HL-60/S4 treated with retinoic acid at 250 ng/mL for 4 days and 3 days (cell line): ENCODE measurements around the gene TDRD9.
"Not testable (repeated sequence)": the region's sequence is repeated elsewhere in the genome, so short reads cannot be mapped to it uniquely, and the experiment has no call there.

ENCODE experiments used
- in situ Hi-C: fragments of 300-500 bp; cut with MboI; formaldehyde crosslinking; loops from 2 replicates; pipeline ENCODE4 v1.7.0; 2022; ENCODE audit warnings: low sequenced_read_pairs

Gene TDRD9

GRCh38 chr14:103928011-103928890 lies at the start of gene TDRD9:
Gene TDRD9 (plus strand): TSS chr14:103928456. CDS start chr14:103928510, 54 bp downstream.
- in situ Hi-C loops, result no loop called here

- in situ Hi-C loops, result no loop called here
Measured at GRCh38 chr14:103879118-103879569, 49.1 kb upstream of the TDRD9 start.

- in situ Hi-C loops, result no loop called here
Measured at GRCh38 chr14:103879570-103880347, 48.5 kb upstream of the TDRD9 start.

- in situ Hi-C loops, result no loop called here
Measured at GRCh38 chr14:103880348-103881267, 47.6 kb upstream of the TDRD9 start.

GRCh38 chr14:103881268-103882201 lies 46.7 kb upstream of the TDRD9 start:
- in situ Hi-C loops, result no loop called here

GRCh38 chr14:103882503-103883262 lies 45.6 kb upstream of the TDRD9 start:
- in situ Hi-C loops, result no loop called here

- in situ Hi-C loops, result no loop called here
Measured at GRCh38 chr14:103883263-103883523, 45.1 kb upstream of the TDRD9 start.

GRCh38 chr14:103884854-103885253 lies 43.4 kb upstream of the TDRD9 start:
- in situ Hi-C loops, result no loop called here

- in situ Hi-C loops, result no loop called here
Measured at GRCh38 chr14:103885509-103885932, 42.7 kb upstream of the TDRD9 start.

GRCh38 chr14:103886304-103887169 lies 41.7 kb upstream of the TDRD9 start:
- in situ Hi-C loops, result no loop called here

GRCh38 chr14:103887170-103887501 lies 41.1 kb upstream of the TDRD9 start:
- in situ Hi-C loops, result no loop called here

GRCh38 chr14:103887557-103888115 lies 40.6 kb upstream of the TDRD9 start:
- in situ Hi-C loops, result no loop called here

GRCh38 chr14:103889002-103889312 lies 39.3 kb upstream of the TDRD9 start:
- in situ Hi-C loops, result not testable (repeated sequence)

GRCh38 chr14:103889313-103890051 lies 38.8 kb upstream of the TDRD9 start:
- in situ Hi-C loops, result no loop called here

GRCh38 chr14:103890052-103890371 lies 38.2 kb upstream of the TDRD9 start:
- in situ Hi-C loops, result no loop called here

- in situ Hi-C loops, result no loop called here
Measured at GRCh38 chr14:103890821-103891666, 37.2 kb upstream of the TDRD9 start.
